Coronary artery (tissue), 2 donors: ENCODE results near the gene KRT75.
"Not testable (repeated sequence)": the region's sequence is repeated elsewhere in the genome, so short reads cannot be mapped to it uniquely, and the experiment has no call there.

Experiments used
- DNase-seq: peaks from one replicate; pipeline ENCODE4 v3.0.0-alpha.2; 2017; ENCODE audit warnings: low spot score
- H3K27ac ChIP-seq, 2 donors: fragments of 200-600 bp; sonication (generic); one replicate each; pipeline ENCODE4 v1.5.1; 2016 to 2019
- H3K4me3 ChIP-seq: fragments of 200-600 bp; sonication (generic); 2 replicates; pipeline ENCODE4 v1.5.1; 2016; ENCODE audit warnings: mild to moderate bottlenecking, moderate library complexity
- CTCF ChIP-seq: fragments of 200-600 bp; sonication (generic); IDR thresholded peaks from one replicate; pipeline ENCODE4 v1.5.1; 2019; ENCODE audit warnings: antibody characterized with exemption

KRT75 gene

DNA sequence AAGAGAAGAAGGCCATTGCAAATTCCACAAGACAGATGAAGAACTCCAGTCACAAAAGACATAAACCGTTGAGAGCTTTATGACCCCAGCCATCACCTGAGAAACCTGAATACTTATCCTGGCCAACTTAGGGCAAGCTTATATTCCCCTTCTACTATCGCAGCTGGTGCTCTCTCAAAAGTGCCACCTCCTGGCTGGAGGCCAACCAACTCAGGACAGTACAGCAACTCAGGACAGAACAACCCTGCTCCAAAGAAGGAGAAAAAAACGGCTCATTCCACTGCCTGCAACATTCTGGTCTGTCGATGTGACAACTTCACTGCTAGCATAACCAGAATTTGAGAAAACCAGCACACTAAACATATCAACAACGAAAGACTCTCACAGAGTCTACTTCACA lies 27.5 kb upstream of the KRT75 start:
- H3K4me3 ChIP-seq: no peak overlapping the region
- TF ChIP-seq CTCF: no peak
- no peak for DNase-seq
- no peak overlapping the region for H3K27ac ChIP-seq

GRCh38 chr12:52458861-52459260 lies 24.7 kb upstream of the KRT75 start:
- no peak for DNase-seq
- no peak for TF ChIP-seq CTCF
- Histone ChIP-seq H3K4me3 (no peak overlapping the region), H3K27ac (no peak overlapping the region)

- TF ChIP-seq CTCF: no peak
- no peak overlapping the region for H3K27ac ChIP-seq
- H3K4me3 ChIP-seq: no peak overlapping the region
- DNase-seq: no peak
Measured at GRCh38 chr12:52455821-52456220, 21.6 kb upstream of the KRT75 start.

DNA sequence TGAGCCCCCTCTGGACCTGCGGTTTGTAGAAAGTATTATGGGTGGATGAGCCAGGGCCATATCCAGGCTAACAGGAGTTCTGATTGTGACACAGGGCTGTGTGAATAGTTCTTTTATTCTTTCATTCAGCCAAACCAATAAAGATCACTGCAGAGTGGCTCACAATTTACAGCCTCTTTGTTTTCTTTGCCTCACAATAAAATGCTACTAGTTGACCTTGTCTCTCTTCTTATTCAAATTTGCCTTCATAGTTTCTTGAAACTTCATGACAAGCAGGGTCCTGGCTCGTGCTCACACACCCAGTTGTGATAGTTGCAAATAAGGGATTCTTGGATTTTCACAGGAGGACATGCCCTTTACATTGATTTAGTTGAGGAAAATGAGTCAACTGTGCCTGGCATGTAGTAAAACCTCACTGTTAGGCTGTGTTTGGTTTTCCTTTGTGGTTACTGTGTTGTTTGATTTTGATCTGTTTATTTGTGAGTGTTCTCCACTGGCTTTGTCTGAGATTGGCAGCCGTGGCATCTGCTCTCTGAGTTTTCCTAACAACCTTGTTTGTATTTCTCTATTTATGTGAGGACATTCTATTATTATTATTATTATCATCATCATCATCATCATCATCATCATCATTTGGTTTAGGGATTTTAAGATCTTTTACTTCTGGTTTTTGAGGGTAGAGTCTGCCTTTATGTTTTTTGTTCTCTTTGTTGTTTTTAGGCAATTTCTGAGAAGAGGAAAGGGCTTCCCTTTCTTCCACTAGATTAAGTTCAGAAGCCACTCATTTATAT lies 20.4 kb upstream of the KRT75 start:
- no peak overlapping the region for H3K4me3 ChIP-seq
- no peak overlapping the region for H3K27ac ChIP-seq
- no peak for DNase-seq
- TF ChIP-seq CTCF: no peak

- no peak for DNase-seq
- Histone ChIP-seq H3K27ac (no peak within 1 kb of the TSS), H3K4me3 (no peak within 1 kb of the TSS)
- no peak for TF ChIP-seq CTCF
Measured at GRCh38 chr12:52452101-52452500, 17.9 kb upstream of the KRT75 start, which contains the start of gene KRT6B. KRT6B (minus strand) TSS chr12:52452146; CDS start chr12:52452078, 68 bp downstream.

GRCh38 chr12:52448228-52448627 lies 14.1 kb upstream of the KRT75 start:
- TF ChIP-seq CTCF: no peak
- no peak for DNase-seq
- Histone ChIP-seq H3K4me3 (no peak overlapping the region), H3K27ac (no peak overlapping the region)

DNA sequence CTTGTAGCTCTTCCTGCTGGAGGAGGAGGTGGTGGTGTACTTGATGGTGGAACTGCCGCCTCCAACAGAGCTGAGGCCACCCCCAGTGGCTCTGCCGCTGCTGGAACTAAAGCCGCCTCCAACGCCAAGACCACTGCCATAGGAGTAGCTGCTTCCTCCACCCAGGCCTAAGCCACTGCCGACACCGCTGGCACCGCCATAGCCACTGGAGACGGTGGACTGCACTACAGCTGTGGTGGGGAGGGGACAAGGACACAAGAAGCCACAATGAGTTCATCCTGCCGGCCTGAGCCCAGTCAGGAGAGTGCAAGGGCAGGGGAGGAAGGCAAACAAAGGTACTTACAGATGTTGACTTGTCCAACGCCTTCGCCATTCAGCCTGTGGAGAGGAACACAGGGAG lies 13.0 kb upstream of the KRT75 start:
- not testable (repeated sequence) for H3K4me3 ChIP-seq, DNase-seq, H3K27ac ChIP-seq
